NB4 (cell line): ENCODE measurements around the gene MED13L.

Experiments
- DNase-seq: peaks from one replicate; pipeline ENCODE4 v3.0.0; 2010; ENCODE audit warnings: low read depth
- H3K4me3 ChIP-seq: one replicate; pipeline ENCODE4 v1.5.1; 2011; ENCODE audit warnings: mild to moderate bottlenecking, low read depth, low read length, moderate library complexity
- MYC ChIP-seq: IDR thresholded peaks from 2 replicates; pipeline ENCODE4 v1.6.1; 2011; ENCODE audit warnings: low read depth, low read length
- POLR2A ChIP-seq: IDR thresholded peaks from 2 replicates; pipeline ENCODE4 v1.6.1; 2011; ENCODE audit warnings: mild to moderate bottlenecking; ENCODE audit not compliant: insufficient read length; ENCODE audit errors: extremely low read depth
- TF ChIP-seq, protein P1 (sequence below): IDR thresholded peaks from 2 replicates; pipeline ENCODE4 v1.6.1; 2011; ENCODE audit warnings: low read depth, low read length
- TF ChIP-seq, protein P2 (sequence below): IDR thresholded peaks from one replicate; pipeline ENCODE4 v1.5.1; 2012; ENCODE audit warnings: low read depth, low read length

MED13L gene

DNA sequence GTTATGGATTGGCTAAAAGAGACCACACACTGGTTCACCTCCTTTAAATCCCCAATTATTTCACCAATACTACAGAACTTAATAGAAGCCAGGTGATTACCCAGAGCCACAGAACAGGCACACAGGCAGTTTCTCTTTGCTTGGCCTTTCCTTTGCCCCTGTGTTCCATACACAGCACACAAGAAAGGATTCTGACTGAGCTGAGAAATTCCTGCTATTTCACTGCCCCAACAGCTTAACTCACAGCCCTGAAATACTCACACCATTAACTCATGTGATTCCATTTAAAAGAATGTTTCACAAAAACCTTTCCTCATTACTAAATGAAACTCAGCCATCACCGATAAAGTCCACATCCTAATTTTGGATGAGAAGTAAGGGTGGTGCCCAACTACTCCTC lies 133.6 kb downstream of the MED13L start:
- TF ChIP-seq MYC: no peak
- TF ChIP-seq, protein P1, sequence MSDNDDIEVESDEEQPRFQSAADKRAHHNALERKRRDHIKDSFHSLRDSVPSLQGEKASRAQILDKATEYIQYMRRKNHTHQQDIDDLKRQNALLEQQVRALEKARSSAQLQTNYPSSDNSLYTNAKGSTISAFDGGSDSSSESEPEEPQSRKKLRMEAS: no peak
- TF ChIP-seq, protein P2, sequence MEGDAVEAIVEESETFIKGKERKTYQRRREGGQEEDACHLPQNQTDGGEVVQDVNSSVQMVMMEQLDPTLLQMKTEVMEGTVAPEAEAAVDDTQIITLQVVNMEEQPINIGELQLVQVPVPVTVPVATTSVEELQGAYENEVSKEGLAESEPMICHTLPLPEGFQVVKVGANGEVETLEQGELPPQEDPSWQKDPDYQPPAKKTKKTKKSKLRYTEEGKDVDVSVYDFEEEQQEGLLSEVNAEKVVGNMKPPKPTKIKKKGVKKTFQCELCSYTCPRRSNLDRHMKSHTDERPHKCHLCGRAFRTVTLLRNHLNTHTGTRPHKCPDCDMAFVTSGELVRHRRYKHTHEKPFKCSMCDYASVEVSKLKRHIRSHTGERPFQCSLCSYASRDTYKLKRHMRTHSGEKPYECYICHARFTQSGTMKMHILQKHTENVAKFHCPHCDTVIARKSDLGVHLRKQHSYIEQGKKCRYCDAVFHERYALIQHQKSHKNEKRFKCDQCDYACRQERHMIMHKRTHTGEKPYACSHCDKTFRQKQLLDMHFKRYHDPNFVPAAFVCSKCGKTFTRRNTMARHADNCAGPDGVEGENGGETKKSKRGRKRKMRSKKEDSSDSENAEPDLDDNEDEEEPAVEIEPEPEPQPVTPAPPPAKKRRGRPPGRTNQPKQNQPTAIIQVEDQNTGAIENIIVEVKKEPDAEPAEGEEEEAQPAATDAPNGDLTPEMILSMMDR: no peak
- no peak for TF ChIP-seq POLR2A
- no peak for DNase-seq
- H3K4me3 ChIP-seq: no peak overlapping the region

DNA sequence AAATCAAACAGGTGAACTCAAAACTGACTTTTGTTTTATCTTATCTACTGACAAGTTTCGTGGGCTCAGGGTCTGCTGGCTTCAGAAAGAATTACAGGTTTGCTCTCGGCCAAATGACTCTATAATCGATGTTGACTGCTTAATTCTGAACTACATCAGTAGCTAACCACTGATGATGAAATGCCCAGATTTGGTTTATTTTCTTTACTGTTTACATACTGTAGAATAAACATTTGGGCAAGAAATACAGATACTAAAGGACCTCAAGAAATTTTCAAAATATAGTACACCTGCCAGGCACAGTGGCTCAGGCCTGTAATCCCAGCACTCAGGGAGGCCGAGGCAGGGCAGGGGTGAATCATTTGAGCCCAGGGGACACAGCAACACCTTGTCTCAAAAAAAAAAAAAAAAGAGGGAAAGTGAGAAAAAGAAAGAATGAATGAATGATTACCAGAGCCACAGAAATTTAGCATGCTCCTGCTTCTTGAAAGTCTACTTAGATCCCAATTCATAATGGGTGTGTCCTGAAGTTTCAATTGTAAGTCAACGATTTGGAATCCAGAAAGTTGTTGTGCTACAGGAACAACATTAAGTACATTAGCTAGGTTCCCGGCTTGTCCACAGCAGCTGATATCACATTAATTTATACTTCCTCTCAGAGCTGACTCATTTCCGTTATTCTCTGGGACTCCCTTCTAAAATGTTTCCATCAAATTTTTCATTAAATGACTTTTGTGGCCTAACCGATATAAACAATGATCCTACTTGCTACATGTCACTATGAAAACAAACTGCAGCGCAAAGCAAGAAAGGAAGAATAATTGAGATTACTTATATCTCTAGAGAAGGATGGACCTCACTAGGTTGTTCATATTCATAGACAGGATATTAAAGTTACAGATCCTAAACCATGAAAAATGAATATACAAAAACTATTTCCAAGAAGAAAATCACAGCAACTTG lies 134.3 kb downstream of the MED13L start:
- no peak for TF ChIP-seq POLR2A
- TF ChIP-seq, protein P1: no peak
- TF ChIP-seq, protein P2: no peak
- no peak for TF ChIP-seq MYC
- H3K4me3 ChIP-seq: no peak overlapping the region
- peak; percentile 74 for DNase-seq

GRCh38 chr12:116141833-116142162 lies 135.7 kb downstream of the MED13L start:
- H3K4me3 ChIP-seq: no peak overlapping the region
- TF ChIP-seq, protein P2: no peak
- TF ChIP-seq POLR2A (no peak), MYC (no peak)
- TF ChIP-seq, protein P1: no peak
- DNase-seq: no peak

DNA sequence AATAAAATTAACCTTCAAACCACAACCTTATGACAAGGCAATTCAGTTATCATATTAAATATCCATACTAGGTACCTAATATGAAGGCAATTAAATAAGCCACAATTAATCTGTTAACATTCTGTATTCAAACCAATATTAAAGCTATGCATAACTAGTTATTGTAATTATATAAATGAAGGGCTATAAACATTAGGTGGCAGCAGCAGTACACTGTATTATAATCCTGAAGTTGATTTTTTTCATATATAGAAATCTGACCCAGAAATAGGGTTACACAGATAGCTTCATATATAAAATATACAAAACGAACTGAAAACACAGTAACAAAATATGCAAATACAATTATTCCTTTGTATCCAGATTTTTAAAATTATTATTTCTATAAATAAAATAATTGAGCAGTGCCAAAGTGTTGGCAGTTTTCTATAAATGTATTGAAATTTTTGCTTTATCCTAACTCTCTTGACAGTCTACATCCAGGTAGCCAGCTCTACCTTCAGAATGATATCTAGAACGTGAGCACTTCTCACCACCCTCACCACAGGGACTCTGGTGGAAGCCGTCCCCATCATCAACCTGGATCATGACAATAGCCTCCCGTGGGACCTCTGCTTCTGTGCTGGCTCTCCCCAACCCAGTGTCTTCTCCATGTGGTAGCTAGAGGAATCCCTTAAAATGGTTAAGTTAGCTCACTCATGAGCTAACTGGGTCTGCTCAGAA lies 136.2 kb downstream of the MED13L start:
- TF ChIP-seq, protein P1: no peak
- TF ChIP-seq, protein P2: no peak
- no peak for DNase-seq
- H3K4me3 ChIP-seq: no peak overlapping the region

GRCh38 chr12:116140529-116140928 lies 137.0 kb downstream of the MED13L start:
- TF ChIP-seq, protein P1: no peak
- TF ChIP-seq, protein P2: no peak
- no peak for TF ChIP-seq MYC
- H3K4me3 ChIP-seq: no peak overlapping the region
- DNase-seq: no peak
